Measurements from ENCODE around the gene OR6A2.
A peak's percentile ranks its signal among the peaks of the same experiment; 100 is the strongest.

The OR6A2 gene

GRCh38 chr11:6771926-6772893 is 27.3 kb downstream of the OR6A2 start, which contains the start of gene OR2AG2:
Gene OR2AG2, minus strand, starts transcription at chr11:6771976. Its CDS starts 3,019 bp downstream, at chr11:6768957.
- DNase-seq (ENCODE audit: low read depth) = no peak
- no peak within 1 kb of the TSS for H3K4me3 ChIP-seq (ENCODE audit: control insufficient read depth, low read depth, low read length)
- TF ChIP-seq CTCF (IDR thresholded peaks at IDR 0.05; ENCODE audit: control insufficient read depth, insufficient read depth, low read depth, low read length, missing control alignments) = no peak

- peak; percentile 27 for DNase-seq (ENCODE audit: low read depth)
- TF ChIP-seq CTCF (IDR thresholded peaks at IDR 0.05; ENCODE audit: control insufficient read depth, insufficient read depth, low read depth, low read length, missing control alignments) = peak; percentile 72
- H3K4me3 ChIP-seq (ENCODE audit: control insufficient read depth, low read depth, low read length) = no peak overlapping the region
These were observed 42.0 kb downstream of the OR6A2 start for GRCh38 chr11:6757373-6757967.

- H3K4me3 ChIP-seq (ENCODE audit: control insufficient read depth, low read depth, low read length) = no peak overlapping the region
- DNase-seq (ENCODE audit: low read depth) = no peak
- TF ChIP-seq CTCF (IDR thresholded peaks at IDR 0.05; ENCODE audit: control insufficient read depth, insufficient read depth, low read depth, low read length, missing control alignments) = no peak
These were observed 43.5 kb downstream of the OR6A2 start for GRCh38 chr11:6755953-6756347.

- no peak overlapping the region for H3K4me3 ChIP-seq (ENCODE audit: control insufficient read depth, low read depth, low read length)
- peak; percentile 93 for TF ChIP-seq CTCF (IDR thresholded peaks at IDR 0.05; ENCODE audit: control insufficient read depth, insufficient read depth, low read depth, low read length, missing control alignments)
- no peak for DNase-seq (ENCODE audit: low read depth)
These were observed 44.1 kb downstream of the OR6A2 start for GRCh38 chr11:6755303-6755952.

- no peak for DNase-seq (ENCODE audit: low read depth)
- no peak for TF ChIP-seq CTCF (IDR thresholded peaks at IDR 0.05; ENCODE audit: control insufficient read depth, insufficient read depth, low read depth, low read length, missing control alignments)
- no peak overlapping the region for H3K4me3 ChIP-seq (ENCODE audit: control insufficient read depth, low read depth, low read length)
These were observed 52.3 kb downstream of the OR6A2 start for GRCh38 chr11:6747097-6747668.

- H3K4me3 ChIP-seq (ENCODE audit: control insufficient read depth, low read depth, low read length) = no peak overlapping the region
- no peak for DNase-seq (ENCODE audit: low read depth)
- TF ChIP-seq CTCF (IDR thresholded peaks at IDR 0.05; ENCODE audit: control insufficient read depth, insufficient read depth, low read depth, low read length, missing control alignments) = no peak
These were observed 52.9 kb downstream of the OR6A2 start for GRCh38 chr11:6746626-6747025.

Data from AG09309 (cell line).